GM18909 (cell line): ENCODE data around the gene AKAP13.
"Not testable (repeated sequence)": the region's sequence is repeated elsewhere in the genome, so short reads cannot be mapped to it uniquely, and the experiment has no call there.

Source experiments
- ATAC-seq: cut with Tn5 transposase; IDR thresholded peaks from one replicate; pipeline ENCODE4 v1.9.1; 2021; ENCODE audit warnings: mild to moderate bottlenecking; ENCODE audit not compliant: unreplicated experiment, poor library complexity

Gene AKAP13

GRCh38 chr15:85427286-85428028, 47.1 kb downstream of the AKAP13 start:
- ATAC-seq = no peak

GRCh38 chr15:85429522-85429921, 49.1 kb downstream of the AKAP13 start:
- ATAC-seq = no peak

- ATAC-seq = peak; percentile 98
Observed at GRCh38 chr15:85430406-85431204, 50.2 kb downstream of the AKAP13 start.

- ATAC-seq = no peak
Observed at GRCh38 chr15:85439996-85440395, 59.6 kb downstream of the AKAP13 start.

- no peak for ATAC-seq
Observed at GRCh38 chr15:85440451-85440850, 60.0 kb downstream of the AKAP13 start.

- not testable (repeated sequence) for ATAC-seq
Observed at GRCh38 chr15:85441854-85442253, 61.5 kb downstream of the AKAP13 start.

GRCh38 chr15:85443046-85443445, 62.6 kb downstream of the AKAP13 start:
- peak; percentile 59 for ATAC-seq

- peak; percentile 85 for ATAC-seq
Observed at GRCh38 chr15:85443593-85444087, 63.2 kb downstream of the AKAP13 start.

- no peak for ATAC-seq
Observed at GRCh38 chr15:85444122-85444745, 63.8 kb downstream of the AKAP13 start.

- no peak for ATAC-seq
Observed at GRCh38 chr15:85445361-85445760, 65.0 kb downstream of the AKAP13 start.

- ATAC-seq = no peak
Observed at GRCh38 chr15:85451099-85451700, 70.8 kb downstream of the AKAP13 start.

- ATAC-seq = peak; percentile 44
Observed at GRCh38 chr15:85452436-85452835, 72.0 kb downstream of the AKAP13 start.

- no peak for ATAC-seq
Observed at GRCh38 chr15:85453144-85453872, 72.9 kb downstream of the AKAP13 start.

- ATAC-seq = no peak
Observed at GRCh38 chr15:85454403-85454802, 74.0 kb downstream of the AKAP13 start.

GRCh38 chr15:85455891-85456290, 75.5 kb downstream of the AKAP13 start:
- ATAC-seq = no peak

GRCh38 chr15:85456798-85457197, 76.4 kb downstream of the AKAP13 start:
- ATAC-seq = peak; percentile 43

GRCh38 chr15:85457392-85457968, 77.1 kb downstream of the AKAP13 start:
- ATAC-seq = peak; percentile 83

GRCh38 chr15:85458764-85459163, 78.4 kb downstream of the AKAP13 start:
- no peak for ATAC-seq

- no peak for ATAC-seq
Observed at GRCh38 chr15:85462029-85462428, 81.6 kb downstream of the AKAP13 start.
